Skeletal muscle satellite cell (primary cell): ENCODE measurements around the gene RRAS2.
"Not testable (repeated sequence)": the region's sequence is repeated elsewhere in the genome, so short reads cannot be mapped to it uniquely, and the experiment has no call there.

Experiments used
- H3K27me3 ChIP-seq: 2 replicates; pipeline ENCODE4 v1.7.0; 2013; ENCODE audit warnings: low read length; ENCODE audit not compliant: control insufficient read depth, insufficient read depth
- H3K36me3 ChIP-seq: 2 replicates; pipeline ENCODE4 v1.7.0; 2013; ENCODE audit warnings: mild to moderate bottlenecking, control low read depth, low read length; ENCODE audit not compliant: insufficient read depth
- H3K4me1 ChIP-seq: 2 replicates; pipeline ENCODE4 v1.7.0; 2013; ENCODE audit warnings: low read length; ENCODE audit not compliant: control insufficient read depth, insufficient read depth
- H3K4me2 ChIP-seq: 2 replicates; pipeline ENCODE4 v1.7.0; 2013; ENCODE audit warnings: mild to moderate bottlenecking, low read length
- H3K4me3 ChIP-seq: 2 replicates; pipeline ENCODE4 v1.7.0; 2013; ENCODE audit warnings: low read length
- H3K9ac ChIP-seq: 2 replicates; pipeline ENCODE4 v1.7.0; 2013; ENCODE audit warnings: mild to moderate bottlenecking, low read depth, low read length, moderate library complexity
- H3K9me3 ChIP-seq: replicated peaks from 2 replicates; pipeline ENCODE4 v1.7.0; 2013; ENCODE audit warnings: mild to moderate bottlenecking, control low read depth, low read length

The RRAS2 gene

GRCh38 chr11:14262271-14262846, 96.6 kb downstream of the RRAS2 start:
- no peaks in the 10 kb centered on the region for H3K27me3 ChIP-seq

GRCh38 chr11:14261066-14261465, 97.9 kb downstream of the RRAS2 start:
- H3K36me3 ChIP-seq, result peaks cover 17% of the 10 kb centered on the region
- H3K4me3 ChIP-seq, result no peak overlapping the region

More at GRCh38 chr11:14262271-14262846, 96.6 kb downstream of the RRAS2 start:
- Histone ChIP-seq H3K4me1 (peaks cover 7% of the 10 kb centered on the region), H3K9ac (no peak overlapping the region), H3K4me2 (no peak overlapping the region), H3K9me3 (no peaks in the 10 kb centered on the region), H3K4me3 (no peak overlapping the region), H3K36me3 (peaks cover 27% of the 10 kb centered on the region)

GRCh38 chr11:14259878-14260277, 99.1 kb downstream of the RRAS2 start:
- H3K4me1 ChIP-seq, result peaks cover 7% of the 10 kb centered on the region
- H3K27me3 ChIP-seq, result peaks cover 17% of the 10 kb centered on the region
- no peak overlapping the region for H3K9ac ChIP-seq
- no peak overlapping the region for H3K4me3 ChIP-seq
- no peak overlapping the region for H3K4me2 ChIP-seq
- peaks cover 5% of the 10 kb centered on the region for H3K36me3 ChIP-seq
- H3K9me3 ChIP-seq, result no peaks in the 10 kb centered on the region

More at GRCh38 chr11:14261066-14261465, 97.9 kb downstream of the RRAS2 start:
- Histone ChIP-seq H3K9ac (no peak overlapping the region), H3K9me3 (no peaks in the 10 kb centered on the region), H3K27me3 (peaks cover 10% of the 10 kb centered on the region), H3K4me2 (no peak overlapping the region), H3K4me1 (peaks cover 7% of the 10 kb centered on the region)

- Histone ChIP-seq H3K9me3 (no peaks in the 10 kb centered on the region), H3K4me1 (peaks cover 7% of the 10 kb centered on the region), H3K36me3 (no peaks in the 10 kb centered on the region), H3K9ac (no peak overlapping the region), H3K27me3 (peaks cover 22% of the 10 kb centered on the region), H3K4me3 (no peak overlapping the region), H3K4me2 (no peak overlapping the region)
These were observed 99.7 kb downstream of the RRAS2 start for GRCh38 chr11:14259186-14259784.

- H3K36me3 ChIP-seq, result no peaks in the 10 kb centered on the region
- no peaks in the 10 kb centered on the region for H3K9me3 ChIP-seq
- H3K4me2 ChIP-seq, result no peak overlapping the region
- H3K4me3 ChIP-seq, result no peak overlapping the region
- no peak overlapping the region for H3K9ac ChIP-seq
- peaks cover 7% of the 10 kb centered on the region for H3K4me1 ChIP-seq
- H3K27me3 ChIP-seq, result peaks cover 31% of the 10 kb centered on the region
These were observed 100.6 kb downstream of the RRAS2 start for GRCh38 chr11:14258221-14258935.

- H3K9me3 ChIP-seq, result no peaks in the 10 kb centered on the region
- no peak overlapping the region for H3K4me2 ChIP-seq
- H3K27me3 ChIP-seq, result peaks cover 58% of the 10 kb centered on the region
- peaks cover 7% of the 10 kb centered on the region for H3K4me1 ChIP-seq
- no peak overlapping the region for H3K4me3 ChIP-seq
- H3K9ac ChIP-seq, result no peak overlapping the region
- H3K36me3 ChIP-seq, result no peaks in the 10 kb centered on the region
These were observed 103.8 kb downstream of the RRAS2 start for GRCh38 chr11:14255238-14255534.

GRCh38 chr11:14254533-14255237, 104.3 kb downstream of the RRAS2 start:
- peaks cover 7% of the 10 kb centered on the region for H3K4me1 ChIP-seq
- no peaks in the 10 kb centered on the region for H3K9me3 ChIP-seq
- H3K9ac ChIP-seq, result no peak overlapping the region
- no peak overlapping the region for H3K4me2 ChIP-seq
- H3K27me3 ChIP-seq, result peaks cover 59% of the 10 kb centered on the region
- H3K4me3 ChIP-seq, result no peak overlapping the region
- H3K36me3 ChIP-seq, result no peaks in the 10 kb centered on the region

GRCh38 chr11:14253840-14254239, 105.1 kb downstream of the RRAS2 start:
- H3K27me3 ChIP-seq, result peaks cover 63% of the 10 kb centered on the region
- no peak overlapping the region for H3K9ac ChIP-seq
- no peak overlapping the region for H3K4me2 ChIP-seq
- H3K4me3 ChIP-seq, result no peak overlapping the region
- H3K4me1 ChIP-seq, result peaks cover 7% of the 10 kb centered on the region
- H3K36me3 ChIP-seq, result no peaks in the 10 kb centered on the region
- H3K9me3 ChIP-seq, result no peaks in the 10 kb centered on the region

- Histone ChIP-seq H3K27me3 (peaks cover 67% of the 10 kb centered on the region), H3K36me3 (no peaks in the 10 kb centered on the region), H3K9ac (no peak overlapping the region), H3K9me3 (no peaks in the 10 kb centered on the region), H3K4me2 (no peak overlapping the region), H3K4me3 (no peak overlapping the region), H3K4me1 (peaks cover 5% of the 10 kb centered on the region)
These were observed 105.6 kb downstream of the RRAS2 start for GRCh38 chr11:14253421-14253820.

GRCh38 chr11:14252501-14252900, 106.5 kb downstream of the RRAS2 start:
- H3K36me3 ChIP-seq, H3K9me3 ChIP-seq, H3K9ac ChIP-seq, H3K4me1 ChIP-seq, H3K4me2 ChIP-seq, H3K4me3 ChIP-seq: not testable (repeated sequence)
- peaks cover 74% of the 10 kb centered on the region for H3K27me3 ChIP-seq

GRCh38 chr11:14251754-14252153, 107.2 kb downstream of the RRAS2 start:
- no peaks in the 10 kb centered on the region for H3K4me1 ChIP-seq
- H3K9ac ChIP-seq, result no peak overlapping the region
- H3K9me3 ChIP-seq, result no peaks in the 10 kb centered on the region
- H3K4me3 ChIP-seq, result no peak overlapping the region
- H3K27me3 ChIP-seq, result peaks cover 73% of the 10 kb centered on the region
- H3K36me3 ChIP-seq, result no peaks in the 10 kb centered on the region
- no peak overlapping the region for H3K4me2 ChIP-seq
